Mesendoderm (in vitro differentiated cells): ENCODE data around the gene RRM1.
"Not testable (repeated sequence)": the region's sequence is repeated elsewhere in the genome, so short reads cannot be mapped to it uniquely, and the experiment has no call there.

Source experiments
- DNase-seq: peaks from one replicate; pipeline ENCODE4 v3.0.0; 2013
- H2AK5ac ChIP-seq: 2 replicates; pipeline ENCODE4 v1.6.1; 2013; ENCODE audit warnings: low read length, inconsistent platforms
- H2BK120ac ChIP-seq: 2 replicates; pipeline ENCODE4 v1.6.1; 2013; ENCODE audit warnings: low read depth, mild to moderate bottlenecking, low read length, moderate library complexity, mixed read lengths
- H2BK15ac ChIP-seq: replicated peaks from 2 replicates; pipeline ENCODE4 v1.6.1; 2013; ENCODE audit warnings: low read depth, mild to moderate bottlenecking, moderate library complexity
- H2BK5ac ChIP-seq: 2 replicates; pipeline ENCODE4 v1.6.1; 2013; ENCODE audit warnings: low read length, inconsistent platforms
- H3K18ac ChIP-seq: 2 replicates; pipeline ENCODE4 v1.6.1; 2013; ENCODE audit warnings: mild to moderate bottlenecking, low read length, mixed read lengths
- H3K23ac ChIP-seq: one replicate; pipeline ENCODE4 v1.6.1; 2013; ENCODE audit warnings: low read length
- H3K27ac ChIP-seq: 2 replicates; pipeline ENCODE4 v1.5.1; 2013; ENCODE audit warnings: low read depth, mild to moderate bottlenecking, inconsistent platforms, low read length, moderate library complexity
- H3K27me3 ChIP-seq: 2 replicates; pipeline ENCODE4 v1.6.1; 2013; ENCODE audit warnings: low read length, control low read depth, mild to moderate bottlenecking, inconsistent platforms; ENCODE audit not compliant: insufficient read depth, poor library complexity
- H3K36me3 ChIP-seq: 2 replicates; pipeline ENCODE4 v1.6.1; 2013; ENCODE audit warnings: low read length, inconsistent platforms; ENCODE audit not compliant: control insufficient read depth, insufficient read depth
- H3K4ac ChIP-seq: one replicate; pipeline ENCODE4 v1.6.1; 2013; ENCODE audit warnings: low read depth, mild to moderate bottlenecking, low read length, moderate library complexity
- H3K4me1 ChIP-seq: 2 replicates; pipeline ENCODE4 v1.6.1; 2013; ENCODE audit warnings: low read depth, low read length, inconsistent platforms; ENCODE audit not compliant: control insufficient read depth
- H3K4me2 ChIP-seq: 2 replicates; pipeline ENCODE4 v1.6.1; 2013; ENCODE audit warnings: low read length
- H3K4me3 ChIP-seq: 2 replicates; pipeline ENCODE4 v1.5.1; 2013; ENCODE audit warnings: mild to moderate bottlenecking, low read length
- H3K56ac ChIP-seq: one replicate; pipeline ENCODE4 v1.6.1; 2013; ENCODE audit warnings: low read length
- H3K79me1 ChIP-seq: 2 replicates; pipeline ENCODE4 v1.6.1; 2013; ENCODE audit warnings: low read length, inconsistent platforms
- H3K79me2 ChIP-seq: 2 replicates; pipeline ENCODE4 v1.6.1; 2013; ENCODE audit warnings: mild to moderate bottlenecking, low read length; ENCODE audit not compliant: control insufficient read depth, insufficient read depth
- H3K9ac ChIP-seq: 2 replicates; pipeline ENCODE4 v1.6.1; 2013; ENCODE audit warnings: low read length, inconsistent platforms
- H4K5ac ChIP-seq: one replicate; pipeline ENCODE4 v1.6.1; 2013; ENCODE audit warnings: low read length
- H4K8ac ChIP-seq: one replicate; pipeline ENCODE4 v1.6.1; 2013; ENCODE audit warnings: low read depth, mild to moderate bottlenecking, control low read depth, low read length, moderate library complexity
- WGBS: extraction: QIAGEN DNeasy Blood & Tissue Kit; methylation state at CpG from one replicate; pipeline ENCODE4 v1.1.7; 2013; ENCODE audit warnings: low lambda C conversion rate, missing lambda C conversion rate; ENCODE audit not compliant: insufficient coverage; ENCODE audit errors: extremely low coverage; 5-methylcytosine and 5-hydroxymethylcytosine counted together

The RRM1 gene

GRCh38 chr11:4164884-4165590 lies 70.4 kb downstream of the RRM1 start:
- H3K27ac ChIP-seq, result no peak overlapping the region
- H3K9ac ChIP-seq, result no peak overlapping the region
- no peak overlapping the region for H3K4me3 ChIP-seq
- no peak overlapping the region for H2BK120ac ChIP-seq
- H2BK5ac ChIP-seq, result no peak overlapping the region
- no peaks in the 10 kb centered on the region for H3K4me1 ChIP-seq
- H2AK5ac ChIP-seq, result no peak overlapping the region
- H3K4me2 ChIP-seq, result no peak overlapping the region
- no peaks in the 10 kb centered on the region for H3K79me2 ChIP-seq
- H4K8ac ChIP-seq, result no peak overlapping the region
- no peak overlapping the region for H3K4ac ChIP-seq
- no peaks in the 10 kb centered on the region for H3K27me3 ChIP-seq
- no peak overlapping the region for H3K23ac ChIP-seq
- no CpG with 5 or more reads among the region's 3 CpGs for WGBS
- no peak overlapping the region for H2BK15ac ChIP-seq
- DNase-seq, result no peak
- no peak overlapping the region for H4K5ac ChIP-seq
- H3K36me3 ChIP-seq, result no peaks in the 10 kb centered on the region
- H3K18ac ChIP-seq, result no peak overlapping the region
- no peak overlapping the region for H3K56ac ChIP-seq
- H3K79me1 ChIP-seq, result no peaks in the 10 kb centered on the region

GRCh38 chr11:4167292-4167691 lies 72.7 kb downstream of the RRM1 start:
- no peaks in the 10 kb centered on the region for H3K4me1 ChIP-seq
- DNase-seq, result no peak
- no peak overlapping the region for H3K4ac ChIP-seq
- H3K9ac ChIP-seq, result no peak overlapping the region
- no peak overlapping the region for H3K4me3 ChIP-seq
- H3K23ac ChIP-seq, result no peak overlapping the region
- no CpG with 5 or more reads among the region's 3 CpGs for WGBS
- H2BK5ac ChIP-seq, result no peak overlapping the region
- H3K79me2 ChIP-seq, result no peaks in the 10 kb centered on the region
- no peaks in the 10 kb centered on the region for H3K36me3 ChIP-seq
- H2BK120ac ChIP-seq, result no peak overlapping the region
- H3K79me1 ChIP-seq, result no peaks in the 10 kb centered on the region
- no peak overlapping the region for H4K5ac ChIP-seq
- H3K4me2 ChIP-seq, result no peak overlapping the region
- no peaks in the 10 kb centered on the region for H3K27me3 ChIP-seq
- H3K27ac ChIP-seq, result no peak overlapping the region
- H3K18ac ChIP-seq, result no peak overlapping the region
- no peak overlapping the region for H2BK15ac ChIP-seq
- H4K8ac ChIP-seq, result no peak overlapping the region
- no peak overlapping the region for H3K56ac ChIP-seq
- no peak overlapping the region for H2AK5ac ChIP-seq

GRCh38 chr11:4167758-4168157 lies 73.2 kb downstream of the RRM1 start:
- Histone ChIP-seq H3K79me2 (no peaks in the 10 kb centered on the region), H3K4me1 (no peaks in the 10 kb centered on the region), H3K23ac (no peak overlapping the region), H3K36me3 (no peaks in the 10 kb centered on the region), H2AK5ac (no peak overlapping the region), H3K27me3 (no peaks in the 10 kb centered on the region), H3K4me2 (no peak overlapping the region), H4K8ac (no peak overlapping the region), H2BK15ac (no peak overlapping the region), H3K79me1 (no peaks in the 10 kb centered on the region), H3K27ac (no peak overlapping the region), H3K4ac (no peak overlapping the region), H4K5ac (no peak overlapping the region), H2BK120ac (no peak overlapping the region), H3K9ac (no peak overlapping the region), H3K4me3 (no peak overlapping the region), H3K56ac (no peak overlapping the region), H2BK5ac (no peak overlapping the region), H3K18ac (no peak overlapping the region)
- no CpG with 5 or more reads among the region's 7 CpGs for WGBS
- DNase-seq, result no peak

- peak; percentile 50 for DNase-seq
- no CpG with 5 or more reads among the region's 33 CpGs for WGBS
- H3K79me2 ChIP-seq, H3K4me2 ChIP-seq, H3K9ac ChIP-seq, H2BK120ac ChIP-seq, H3K4ac ChIP-seq, H3K4me3 ChIP-seq, H3K56ac ChIP-seq, H3K79me1 ChIP-seq, H3K4me1 ChIP-seq, H4K5ac ChIP-seq, H3K27ac ChIP-seq, H4K8ac ChIP-seq, H2AK5ac ChIP-seq, H3K27me3 ChIP-seq, H3K18ac ChIP-seq, H2BK15ac ChIP-seq, H3K23ac ChIP-seq, H3K36me3 ChIP-seq, H2BK5ac ChIP-seq: not testable (repeated sequence)
These were observed 81.2 kb downstream of the RRM1 start for GRCh38 chr11:4175620-4176350.

GRCh38 chr11:4178813-4179662 lies 84.4 kb downstream of the RRM1 start:
- Histone ChIP-seq H3K4me3 (no peak overlapping the region), H4K5ac (no peak overlapping the region), H3K18ac (no peak overlapping the region), H2BK15ac (no peak overlapping the region), H3K4me2 (no peak overlapping the region), H3K4me1 (no peaks in the 10 kb centered on the region), H4K8ac (no peak overlapping the region), H2AK5ac (no peak overlapping the region), H3K23ac (no peak overlapping the region), H3K79me1 (no peaks in the 10 kb centered on the region), H3K36me3 (no peaks in the 10 kb centered on the region), H3K56ac (no peak overlapping the region), H2BK120ac (no peak overlapping the region), H3K79me2 (no peaks in the 10 kb centered on the region), H3K4ac (no peak overlapping the region), H3K9ac (no peak overlapping the region), H2BK5ac (no peak overlapping the region), H3K27me3 (no peaks in the 10 kb centered on the region), H3K27ac (no peak overlapping the region)
- no CpG with 5 or more reads among the region's 3 CpGs for WGBS
- DNase-seq, result no peak
